Middle frontal gyrus (tissue), 1 donor: ENCODE results near the gene GPLD1.
"Not testable (repeated sequence)": the region's sequence is repeated elsewhere in the genome, so short reads cannot be mapped to it uniquely, and the experiment has no call there.

Source experiments
- DNase-seq: peaks from one replicate; pipeline ENCODE4 v3.0.0-alpha.2; 2015; ENCODE audit warnings: low spot score; ENCODE audit errors: extremely low spot score

Gene GPLD1

DNA sequence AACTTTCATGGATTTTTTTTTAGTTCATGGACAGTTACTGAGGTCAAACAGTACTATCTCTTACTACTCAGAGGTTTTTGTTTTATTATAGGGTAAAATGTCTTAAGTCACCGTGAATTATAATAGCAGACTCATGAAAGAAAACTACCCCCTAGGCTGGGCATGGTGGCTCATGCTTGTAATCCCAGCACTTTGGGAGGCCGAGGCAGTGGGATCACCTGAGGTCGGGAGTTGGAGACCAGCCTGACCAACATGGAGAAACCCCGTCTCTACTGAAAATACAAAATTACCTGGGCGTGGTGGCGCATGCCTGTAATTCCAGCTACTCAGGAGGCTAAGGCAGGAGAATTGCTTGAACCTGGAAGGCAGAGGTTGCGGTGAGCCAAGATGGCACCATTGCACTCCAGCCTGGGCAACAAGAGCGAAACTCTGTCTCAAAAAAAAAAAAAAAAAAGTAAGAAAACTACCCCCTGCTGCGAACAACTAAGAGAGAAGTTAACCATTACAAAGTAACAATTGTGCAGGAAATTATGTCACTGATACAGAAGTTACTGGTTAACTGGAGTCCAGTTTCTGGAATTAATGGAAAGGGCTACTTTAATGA is 106.4 kb downstream of the GPLD1 start:
- DNase-seq = not testable (repeated sequence)

DNA sequence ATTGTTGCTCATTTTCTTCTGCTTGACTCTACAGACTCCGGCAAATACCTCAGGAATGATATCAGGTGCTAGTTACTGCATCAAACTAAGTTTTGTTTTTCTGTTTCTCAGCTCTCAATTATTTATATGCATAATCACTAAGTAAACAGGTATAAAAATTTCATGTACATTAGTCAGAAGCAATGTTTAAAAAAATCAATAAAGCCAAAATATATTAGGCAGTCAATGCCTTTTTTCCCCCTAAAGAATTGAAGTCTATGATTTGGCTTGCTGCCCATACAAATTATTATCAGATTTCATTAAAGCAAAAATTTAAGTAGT is 107.2 kb downstream of the GPLD1 start:
- no peak for DNase-seq

DNA sequence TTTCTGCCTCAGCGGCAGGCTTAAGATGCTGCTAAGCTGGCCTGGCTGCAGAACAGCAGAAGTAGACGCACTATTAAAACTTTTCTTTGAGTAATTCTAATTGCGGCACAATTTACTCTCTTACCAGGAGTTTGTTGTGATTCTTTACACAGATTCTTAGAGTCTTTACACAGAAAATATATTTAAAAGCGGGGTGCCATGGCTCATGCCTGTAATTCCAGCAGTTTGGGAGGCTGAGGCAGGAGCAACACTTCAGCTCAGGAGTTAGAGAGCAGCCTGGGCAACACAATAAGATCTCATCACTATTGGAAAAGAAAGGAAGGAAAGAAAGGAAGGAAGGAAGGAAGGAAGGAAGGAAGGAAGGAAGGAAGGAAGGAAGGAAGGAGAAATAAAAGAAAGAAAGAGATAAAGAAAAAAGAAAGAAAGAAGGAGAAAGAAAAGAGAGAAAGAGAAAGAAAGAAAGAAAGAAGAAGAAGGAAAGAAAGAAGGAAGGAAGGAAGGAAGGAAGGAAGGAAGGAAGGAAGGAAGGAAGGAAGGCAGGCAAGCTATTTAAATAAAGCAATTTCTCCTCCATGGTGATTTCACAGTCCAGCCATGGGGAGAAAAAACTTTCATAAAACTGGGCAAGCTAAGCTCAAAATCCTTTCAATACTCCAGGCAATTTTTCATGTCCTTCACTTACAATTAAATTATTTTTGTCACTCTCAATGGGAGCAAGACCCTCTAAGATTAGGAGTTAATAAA is 107.7 kb downstream of the GPLD1 start:
- no peak for DNase-seq

DNA sequence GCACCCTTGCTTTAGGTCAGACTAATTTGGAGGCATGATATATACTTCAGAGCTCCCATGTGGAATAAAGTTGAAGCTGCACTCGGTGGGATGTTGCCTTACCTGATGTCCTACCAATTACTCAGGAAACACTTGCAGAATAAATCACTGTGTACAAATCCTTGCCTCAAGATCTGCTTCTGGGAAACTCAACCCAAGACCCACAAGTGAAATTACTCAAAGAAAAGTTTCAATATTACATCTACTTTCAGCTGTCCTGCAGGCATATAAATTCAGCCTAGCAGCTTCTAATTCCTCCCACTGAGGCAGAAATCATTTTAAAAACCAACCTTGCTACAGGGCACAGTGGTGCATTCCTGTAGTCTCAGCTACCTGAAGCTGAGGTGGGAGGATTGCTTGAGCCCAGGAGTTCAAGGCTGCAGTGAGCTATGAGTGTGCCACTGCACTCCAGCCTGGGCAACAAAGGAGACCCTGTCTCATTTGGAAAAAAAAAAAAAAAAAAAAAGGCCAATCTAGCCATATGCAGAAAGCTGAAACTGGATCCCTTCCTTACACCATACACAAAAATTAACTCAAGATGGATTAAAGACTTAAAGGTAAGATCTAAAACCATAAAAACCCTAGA is 110.8 kb downstream of the GPLD1 start:
- DNase-seq = no peak
